ENCODE measurements around the gene ARFGAP3. TPM values are rescaled to one million over a fixed set of nuclear protein-coding genes. Genes with fewer than 3 reads are reported as not detected.
"Not testable (repeated sequence)": the region's sequence is repeated elsewhere in the genome, so short reads cannot be mapped to it uniquely, and the experiment has no call there.

The ARFGAP3 gene
- total RNA-seq, 1 donor from 2014 or later, result 78.2 TPM

DNA sequence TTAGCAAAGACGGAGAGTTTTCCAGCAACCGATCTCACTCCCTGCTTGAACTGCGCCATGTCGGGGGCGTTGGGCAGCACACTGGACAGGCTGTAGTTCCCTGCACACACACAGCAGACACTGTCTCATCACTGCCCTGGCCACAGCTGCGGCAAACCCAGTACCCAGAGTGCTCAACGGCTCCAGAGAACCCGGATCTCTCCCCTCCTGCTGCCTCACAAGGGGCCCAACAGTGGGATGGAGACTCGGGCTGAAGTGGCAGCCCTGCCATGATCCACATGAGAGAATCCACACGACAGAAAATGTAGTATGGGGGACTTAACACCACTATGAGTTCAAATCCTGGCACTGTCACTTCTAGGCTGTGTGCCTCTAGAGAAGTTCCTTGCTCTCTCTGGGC lies 58.0 kb downstream of the ARFGAP3 start:
- DNase-seq (ENCODE audit: low read depth), result no peak

DNA sequence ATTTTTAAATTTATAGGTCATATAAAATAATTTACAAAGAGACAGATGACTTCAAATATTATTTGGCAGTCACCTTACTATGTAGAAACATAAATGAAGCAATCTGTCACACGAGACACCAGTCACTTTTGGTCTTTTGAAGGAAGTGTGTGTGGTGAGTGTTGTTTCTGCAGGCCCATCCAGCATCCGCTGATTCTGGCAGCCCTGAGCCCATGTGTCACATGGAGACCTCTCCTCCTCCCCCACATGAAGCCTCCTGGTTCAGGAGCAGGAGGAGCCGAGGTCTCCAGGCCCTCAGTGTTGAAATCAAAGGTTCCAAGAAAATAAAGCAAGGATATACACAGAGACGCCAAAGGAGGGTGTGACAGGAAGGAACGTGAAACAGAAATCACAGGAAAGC lies 60.1 kb downstream of the ARFGAP3 start:
- no peak for DNase-seq (ENCODE audit: low read depth)

DNA sequence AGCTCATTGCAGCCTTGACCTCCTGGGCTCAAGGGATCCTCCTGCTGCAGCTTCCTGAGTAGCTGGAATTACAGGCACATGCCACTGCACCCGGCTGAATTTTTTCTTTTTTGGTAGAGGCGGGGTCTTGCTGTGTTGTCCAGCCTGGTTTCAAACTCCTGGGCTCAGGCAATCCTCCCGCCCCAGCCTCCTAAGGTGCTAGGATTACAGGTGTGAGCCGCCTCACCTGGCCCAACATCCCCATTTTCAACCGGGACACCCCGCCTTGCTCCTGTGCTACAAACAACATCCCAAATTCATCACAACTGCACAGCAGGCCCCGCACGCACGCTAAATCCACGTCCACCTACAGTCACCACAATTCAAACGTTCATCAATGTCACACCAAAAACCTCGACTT lies 61.0 kb downstream of the ARFGAP3 start:
- DNase-seq (ENCODE audit: low read depth), result no peak

DNA sequence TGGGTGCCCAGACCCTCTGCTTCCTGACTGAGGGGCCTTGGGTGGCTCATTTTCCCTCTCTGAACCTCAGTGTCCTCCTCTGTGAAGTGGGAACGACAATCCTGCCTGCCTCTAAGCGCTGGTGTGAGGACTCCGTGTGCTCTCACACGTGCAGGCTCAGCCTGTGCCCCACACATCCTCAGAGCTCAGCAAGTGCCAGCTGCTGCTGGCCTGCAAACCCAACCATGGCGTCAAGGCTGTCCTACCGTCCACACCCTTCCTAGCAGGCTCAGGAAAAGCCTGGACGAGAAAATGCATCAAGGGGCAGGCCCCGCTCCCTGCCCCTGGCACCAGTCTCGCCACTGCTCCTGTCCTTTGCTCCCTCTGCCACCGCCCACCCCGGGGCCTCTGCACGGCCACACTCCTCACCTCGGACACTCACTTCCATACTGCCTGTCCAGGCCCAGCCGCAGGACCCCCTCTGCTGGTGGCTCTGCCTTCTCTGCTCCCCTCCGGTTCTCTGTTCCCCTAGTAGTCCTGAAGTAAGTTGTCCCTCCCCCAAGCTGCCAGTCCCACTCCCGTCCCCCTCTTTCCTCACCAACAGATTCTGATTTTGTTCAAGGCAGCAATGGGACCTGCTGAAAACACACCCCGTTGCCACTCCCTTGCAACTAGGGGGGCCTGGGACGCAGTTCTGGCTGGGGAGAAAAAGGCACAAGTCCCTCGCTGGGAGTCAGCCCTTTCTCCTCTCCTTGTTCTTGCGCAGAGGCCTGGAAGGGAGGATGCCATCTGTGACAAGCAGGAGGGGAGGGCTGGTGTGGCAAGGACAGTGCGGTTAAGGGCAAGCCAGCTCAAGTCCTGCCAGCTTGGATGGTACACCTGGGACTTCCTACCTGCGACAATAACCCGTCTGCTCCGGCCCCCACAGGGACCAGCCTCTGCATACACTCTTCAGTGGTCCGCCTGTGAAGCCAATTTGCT lies 62.2 kb downstream of the ARFGAP3 start:
- DNase-seq (ENCODE audit: low read depth), result no peak

DNA sequence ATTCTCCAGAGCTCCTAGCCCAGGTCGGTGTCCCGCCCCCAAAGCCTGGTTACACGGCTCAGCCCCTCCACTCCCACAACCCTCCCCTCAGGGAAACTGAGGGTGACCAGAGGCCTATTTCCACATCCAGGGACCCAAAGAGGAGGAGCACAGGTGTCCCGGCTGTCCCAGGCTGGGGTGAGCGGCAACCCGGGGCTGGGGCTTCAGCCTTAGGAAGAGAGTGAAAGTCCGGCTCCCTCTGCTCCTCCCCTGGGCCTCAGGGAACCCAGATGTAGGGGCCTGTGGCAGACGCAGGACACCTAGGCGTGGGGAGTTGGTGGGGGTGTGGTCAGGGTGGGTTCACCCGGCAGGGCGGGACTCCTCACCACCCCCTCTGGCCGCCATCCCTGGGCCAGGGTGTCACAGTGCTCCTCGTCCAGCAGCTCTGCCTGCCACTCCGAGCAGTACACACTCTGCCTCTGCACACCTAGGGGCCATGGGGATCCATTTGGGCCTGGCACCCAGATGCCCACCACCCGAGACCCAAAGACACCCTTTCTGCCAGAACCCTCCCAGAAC lies 63.1 kb downstream of the ARFGAP3 start:
- no peak for DNase-seq (ENCODE audit: low read depth)

DNA sequence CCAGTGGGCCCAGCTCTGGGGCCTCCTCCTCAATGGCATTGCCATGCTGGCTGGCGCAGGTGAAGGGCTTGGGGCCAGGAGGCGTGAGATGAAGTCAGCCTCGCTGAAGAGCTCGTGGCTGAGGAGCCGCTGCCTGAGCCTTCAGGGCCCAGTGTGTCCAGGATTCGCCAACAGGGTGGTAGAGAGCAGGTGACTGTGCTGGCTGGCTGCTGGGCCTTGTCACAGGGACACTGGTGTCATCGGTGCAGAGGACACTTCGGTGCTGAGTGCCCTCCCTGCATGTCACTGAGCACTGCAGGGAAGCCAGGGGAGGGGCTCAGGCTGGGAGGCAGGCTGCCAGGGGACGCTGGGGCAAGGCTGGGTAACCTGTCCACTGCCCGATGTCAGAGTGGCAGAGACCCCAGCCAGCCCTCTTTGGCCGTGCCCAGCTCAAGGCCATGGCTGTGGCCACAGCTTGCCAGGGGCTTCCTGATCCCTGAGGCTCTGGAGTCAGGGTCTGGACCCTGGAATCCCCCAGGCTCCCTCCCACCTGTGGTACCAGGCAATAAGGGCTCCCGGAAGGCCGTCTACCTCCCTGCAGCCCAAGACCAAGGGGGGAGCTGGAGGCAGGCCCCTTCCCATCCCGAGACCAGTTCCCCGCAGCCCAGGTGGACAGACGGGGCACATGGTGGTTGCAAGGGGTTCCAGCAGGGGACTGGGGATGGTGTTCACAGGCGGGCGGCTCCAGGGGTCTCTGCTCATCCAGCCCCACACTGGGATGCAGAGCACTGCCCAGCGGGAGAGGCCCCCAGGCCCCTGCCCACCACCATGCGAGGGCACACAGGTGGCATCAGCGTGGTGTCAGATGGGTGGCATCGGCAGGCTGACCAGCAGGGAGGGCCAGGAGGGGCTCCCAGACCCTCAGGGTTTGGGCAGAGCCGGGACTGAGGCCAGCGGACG lies 63.9 kb downstream of the ARFGAP3 start:
- DNase-seq (ENCODE audit: low read depth), result no peak

DNA sequence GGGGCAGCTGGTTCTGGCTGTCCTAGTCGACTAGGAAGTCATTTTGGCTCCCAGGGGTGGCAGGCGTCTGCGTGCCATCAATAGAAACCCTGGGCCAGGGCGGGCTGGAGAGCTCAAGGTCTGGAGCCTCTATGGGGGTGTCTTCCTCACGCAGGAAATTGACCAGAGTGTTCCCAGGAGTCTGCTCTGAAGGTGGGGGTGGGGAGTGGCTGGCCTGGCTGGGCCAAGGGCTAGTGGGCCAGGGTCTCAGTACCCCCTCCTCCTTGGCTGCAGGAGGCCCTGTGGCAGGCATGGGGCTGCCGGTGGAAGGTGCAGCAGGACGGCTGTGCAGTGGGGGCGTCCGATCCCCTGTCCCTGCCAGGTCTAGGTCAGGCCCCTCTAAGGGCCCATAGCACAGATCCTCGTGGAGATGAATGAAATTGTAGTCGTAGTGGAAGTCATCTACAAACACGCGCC lies 64.6 kb downstream of the ARFGAP3 start:
- no peak for DNase-seq (ENCODE audit: low read depth)

DNA sequence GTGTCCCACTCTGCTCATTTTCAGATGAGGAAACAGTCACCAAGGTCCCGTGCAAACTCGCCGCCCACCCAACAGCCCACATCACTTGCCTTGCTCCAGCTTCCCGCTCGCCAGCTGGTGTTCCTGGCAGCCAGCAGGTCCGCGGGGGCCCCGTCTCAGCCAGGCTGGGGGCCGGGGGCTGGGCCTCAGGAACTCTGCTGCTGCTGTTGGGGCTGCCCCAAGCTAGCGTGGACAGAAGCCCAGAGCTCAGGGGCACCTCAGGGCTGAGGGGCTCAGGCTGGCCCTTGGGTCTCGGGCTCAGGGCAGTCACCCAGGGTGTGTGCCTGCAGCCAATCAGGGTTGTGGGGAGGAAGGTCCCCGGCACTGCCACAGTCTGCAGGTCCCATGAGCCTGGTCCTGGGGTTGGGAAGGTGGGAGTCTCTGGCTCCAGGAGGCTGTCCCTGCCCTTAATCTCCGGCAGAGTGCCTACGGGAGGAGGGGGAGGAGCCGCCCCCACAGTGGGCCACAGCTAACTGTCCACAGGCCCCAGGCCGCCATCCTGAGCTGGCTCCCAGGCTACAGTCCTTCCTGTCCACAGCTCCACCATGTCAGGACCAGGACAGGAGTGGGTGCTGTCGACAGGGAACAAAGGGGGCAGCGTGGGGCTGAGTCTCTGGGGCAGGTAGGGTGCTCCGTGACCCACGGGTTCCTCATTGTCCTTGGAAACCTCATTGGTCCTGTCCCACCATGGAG lies 65.2 kb downstream of the ARFGAP3 start:
- DNase-seq (ENCODE audit: low read depth), result peak; percentile 49

DNA sequence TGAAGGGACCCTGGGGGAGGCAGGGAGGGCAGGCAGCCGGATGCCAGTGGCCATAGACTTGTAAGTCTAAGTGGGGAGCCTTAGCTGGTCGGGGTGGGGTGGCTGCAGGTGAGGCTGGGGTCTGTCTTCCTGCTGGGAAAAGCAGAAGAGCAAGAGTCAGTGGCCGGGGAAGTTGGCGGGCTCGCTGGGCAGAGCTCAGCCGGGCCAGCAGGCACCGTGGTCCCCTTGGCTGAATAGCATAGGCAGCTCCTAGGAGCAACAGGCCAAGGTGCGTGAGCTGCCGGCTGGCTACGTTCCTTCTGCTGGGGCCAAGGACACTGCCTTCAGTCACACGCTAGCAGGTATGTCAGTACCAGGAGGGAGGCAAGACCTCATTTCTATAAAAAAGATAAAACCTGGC lies 68.6 kb downstream of the ARFGAP3 start:
- DNase-seq (ENCODE audit: low read depth), result no peak

DNA sequence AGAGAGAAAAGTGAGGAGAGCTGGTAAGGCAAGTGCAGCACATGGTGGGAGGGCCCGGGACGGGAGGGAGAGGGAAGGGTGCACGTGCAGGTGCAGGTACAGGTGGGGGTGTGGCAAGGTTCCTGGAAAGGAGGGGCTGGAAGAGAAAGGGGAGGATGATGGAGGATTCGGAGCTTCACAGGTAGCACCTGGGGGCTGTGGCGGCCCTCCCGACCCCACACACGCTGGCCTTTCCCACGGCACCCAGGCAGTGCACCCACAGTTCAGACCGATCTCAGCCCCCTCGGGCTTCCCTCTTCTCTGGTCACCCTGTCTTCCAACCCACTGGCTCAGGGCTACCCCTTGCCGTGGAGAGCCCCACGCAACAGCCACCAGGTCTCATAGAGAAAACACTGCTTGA lies 69.1 kb downstream of the ARFGAP3 start:
- DNase-seq (ENCODE audit: low read depth), result no peak

DNA sequence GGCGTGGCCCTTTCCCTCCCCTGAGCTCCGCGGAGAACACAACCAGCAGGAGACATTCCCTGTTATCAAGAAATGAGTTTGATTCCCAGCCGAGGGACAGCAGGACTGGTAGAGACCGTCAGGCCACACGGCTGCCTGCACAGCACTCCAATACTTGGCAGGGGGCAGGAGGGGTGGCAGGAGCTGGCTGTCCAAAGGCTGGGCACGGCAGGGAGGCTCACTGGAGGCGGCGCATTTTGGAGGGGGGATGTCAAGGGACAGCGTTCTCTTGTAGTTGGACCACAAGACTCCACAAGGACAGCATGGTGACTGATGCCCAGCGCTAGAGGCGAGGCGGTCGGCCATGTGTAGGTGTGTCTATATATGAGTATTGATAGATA lies 69.7 kb downstream of the ARFGAP3 start:
- DNase-seq (ENCODE audit: low read depth), result no peak

DNA sequence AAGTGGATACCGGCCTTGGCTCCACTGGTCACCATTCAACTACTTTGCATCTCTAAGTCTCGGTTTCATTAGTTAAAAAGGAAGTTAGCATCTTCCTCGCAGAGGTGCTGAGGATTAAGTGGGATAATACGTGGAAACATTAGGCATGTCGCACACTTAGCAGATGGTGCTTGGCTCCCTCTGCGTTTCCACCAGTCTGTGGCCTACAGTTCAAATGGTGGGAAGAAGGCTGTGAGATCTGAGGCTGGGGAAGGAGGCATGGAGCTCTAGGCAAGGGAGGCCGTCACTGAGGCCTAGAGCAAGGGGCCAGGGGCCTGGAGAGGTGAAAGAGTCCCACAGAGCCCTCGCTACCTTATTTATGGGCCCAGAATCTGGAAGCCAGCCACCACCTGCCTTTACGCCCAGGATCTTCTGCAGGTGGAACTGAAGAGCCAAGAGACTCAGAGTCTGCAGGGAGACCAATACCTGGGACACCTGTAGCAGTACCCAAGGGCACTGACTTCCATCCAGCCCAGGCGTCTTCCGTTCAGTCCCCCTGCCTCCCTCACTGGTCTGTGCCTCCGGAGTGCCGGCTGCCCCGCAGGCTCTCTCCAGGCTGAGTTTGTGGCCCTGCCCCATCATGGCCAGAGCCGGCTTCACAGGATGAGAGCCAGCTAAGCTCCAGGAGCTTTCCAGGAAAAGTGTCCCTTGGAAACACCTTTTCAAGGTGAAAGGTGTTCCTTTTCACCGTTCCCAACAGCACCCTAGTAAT lies 70.3 kb downstream of the ARFGAP3 start:
- DNase-seq (ENCODE audit: low read depth), result no peak

DNA sequence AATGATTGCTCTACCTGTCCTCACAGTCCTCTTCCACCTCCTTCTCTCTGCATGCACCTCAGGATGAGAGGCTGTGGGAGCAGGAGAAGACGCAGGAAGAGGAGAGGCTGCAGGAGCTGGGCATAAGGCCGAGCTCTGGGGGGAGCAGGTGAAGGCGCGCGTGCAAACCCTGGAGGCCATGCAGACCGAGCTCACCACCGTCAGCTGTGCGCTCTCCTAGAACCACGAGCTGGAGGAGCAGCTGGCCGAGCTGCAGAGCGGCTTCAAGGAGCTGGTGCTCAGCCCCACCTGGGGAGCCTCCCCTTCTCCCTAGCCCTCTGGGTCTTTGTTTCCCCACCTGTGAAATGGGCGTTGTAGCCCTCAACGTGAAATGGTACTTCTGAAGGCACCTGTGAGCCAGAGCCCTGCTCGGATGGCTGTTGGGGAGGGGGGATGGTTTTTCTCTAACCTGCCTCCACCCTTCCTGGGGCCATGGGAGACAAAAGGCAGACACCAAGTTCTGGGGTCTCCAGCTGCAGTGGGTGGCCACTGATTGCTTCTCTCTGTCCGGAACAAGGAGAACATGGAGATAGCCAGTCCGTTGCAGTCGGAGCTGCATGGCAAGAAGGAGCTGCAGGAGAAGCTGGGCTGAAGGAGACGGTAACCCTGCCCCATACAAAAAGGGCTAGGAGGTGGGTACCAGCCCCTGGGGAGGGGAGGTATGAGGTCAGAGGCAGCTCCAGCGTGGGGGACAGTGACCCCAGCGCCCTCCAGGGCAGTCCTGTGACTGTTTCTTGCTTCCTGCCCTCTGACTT lies 71.2 kb downstream of the ARFGAP3 start:
- no peak for DNase-seq (ENCODE audit: low read depth)

DNA sequence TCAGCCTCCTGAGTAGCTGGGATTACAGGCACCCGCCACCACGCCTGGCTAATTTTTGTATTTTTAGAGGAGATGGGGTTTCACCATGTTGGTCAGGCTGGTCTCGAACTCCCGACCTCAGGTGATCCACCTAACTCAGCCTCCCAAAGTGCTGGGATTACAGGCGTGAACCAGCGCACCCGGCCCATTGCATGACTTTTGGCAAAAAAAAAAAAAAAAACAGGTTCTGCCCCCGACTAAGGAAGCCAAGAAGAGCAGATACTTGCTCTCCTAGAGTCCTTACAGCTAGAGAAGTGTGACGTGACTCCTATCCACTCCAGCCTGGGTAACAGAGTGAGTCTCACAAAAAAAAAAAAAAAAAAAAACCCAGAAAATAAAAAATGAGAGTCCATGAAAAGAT lies 74.8 kb downstream of the ARFGAP3 start:
- DNase-seq (ENCODE audit: low read depth), result not testable (repeated sequence)

DNA sequence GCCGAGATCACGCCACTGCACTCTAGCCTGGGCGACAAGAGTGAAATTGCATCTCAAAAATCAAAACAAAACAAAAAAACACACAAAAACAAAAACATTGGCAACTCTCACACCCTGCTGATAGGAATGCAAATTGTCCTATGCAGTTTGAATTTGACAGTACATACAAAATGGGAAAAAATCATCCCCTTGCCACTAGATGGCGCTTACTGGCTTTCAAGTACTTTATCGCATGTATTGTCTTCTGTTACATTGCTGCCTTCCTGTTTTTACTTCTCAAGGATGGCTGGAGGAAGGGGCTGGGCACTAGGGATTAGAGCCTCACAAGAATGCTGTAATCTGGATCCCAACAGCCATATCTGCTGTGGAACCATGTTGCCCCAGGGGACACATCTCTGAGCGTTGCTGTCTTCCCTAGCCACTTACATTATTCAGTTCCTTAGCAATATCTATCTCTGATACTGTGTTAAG lies 77.0 kb downstream of the ARFGAP3 start:
- DNase-seq (ENCODE audit: low read depth), result peak; percentile 89

DNA sequence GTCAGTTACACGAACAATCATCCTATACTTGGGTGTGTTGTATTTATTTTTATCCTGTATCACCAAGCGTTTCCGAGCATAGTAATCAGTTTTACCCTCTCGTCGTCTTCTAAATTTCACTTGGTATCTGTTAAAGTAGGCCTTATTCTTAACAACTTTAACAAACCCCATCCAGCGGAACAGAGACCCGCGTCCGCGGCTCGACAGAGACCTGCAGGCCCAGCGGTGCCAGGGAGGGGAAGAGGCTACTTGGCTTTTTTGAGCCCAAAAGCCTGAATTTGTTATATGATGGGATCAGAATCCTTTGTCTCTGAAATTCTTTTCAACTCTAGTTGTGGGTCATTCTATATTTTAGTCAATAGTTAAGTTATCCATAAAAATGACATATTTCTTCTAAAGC lies 79.9 kb downstream of the ARFGAP3 start:
- no peak for DNase-seq (ENCODE audit: low read depth)

DNA sequence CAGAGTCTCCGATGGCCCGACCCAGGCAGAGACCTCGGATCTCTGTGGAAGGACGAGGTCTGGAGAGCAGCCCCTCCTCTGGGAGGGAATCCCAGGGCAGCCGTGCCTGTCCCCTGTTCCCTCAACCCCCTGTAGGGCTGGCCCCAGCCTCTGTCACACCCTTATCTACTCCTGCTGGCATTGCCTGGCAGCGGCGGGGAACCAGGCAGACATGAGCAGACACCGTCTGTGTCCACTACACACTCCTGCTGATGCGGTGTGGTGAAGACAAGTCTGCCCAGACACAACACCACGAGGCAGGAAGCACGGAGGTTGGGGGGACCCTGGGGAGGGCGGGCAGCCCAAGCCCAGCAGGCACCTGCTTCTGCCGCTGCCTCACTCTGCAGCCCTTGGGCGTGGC lies 83.9 kb downstream of the ARFGAP3 start:
- peak; percentile 75 for DNase-seq (ENCODE audit: low read depth)

DNA sequence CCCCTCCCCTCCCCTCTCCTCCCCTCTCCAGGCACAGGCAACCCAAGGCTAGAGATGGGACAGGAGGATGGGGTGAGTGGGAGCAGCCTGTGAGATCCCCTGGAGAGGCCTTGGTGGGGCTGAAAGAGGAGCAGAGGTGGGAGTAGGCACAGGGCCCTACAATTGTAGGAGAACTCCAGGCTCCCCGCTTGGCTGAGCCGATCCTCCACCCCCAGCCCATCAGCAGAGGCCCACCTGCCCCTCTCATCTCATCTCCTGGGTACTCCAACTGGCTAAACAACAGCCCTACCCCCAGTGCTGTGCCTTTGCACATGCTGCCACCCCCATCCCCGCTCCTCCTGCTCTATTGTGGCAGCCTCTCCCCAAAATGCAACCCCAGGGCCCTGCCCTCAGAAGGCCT lies 84.4 kb downstream of the ARFGAP3 start:
- no peak for DNase-seq (ENCODE audit: low read depth)

DNA sequence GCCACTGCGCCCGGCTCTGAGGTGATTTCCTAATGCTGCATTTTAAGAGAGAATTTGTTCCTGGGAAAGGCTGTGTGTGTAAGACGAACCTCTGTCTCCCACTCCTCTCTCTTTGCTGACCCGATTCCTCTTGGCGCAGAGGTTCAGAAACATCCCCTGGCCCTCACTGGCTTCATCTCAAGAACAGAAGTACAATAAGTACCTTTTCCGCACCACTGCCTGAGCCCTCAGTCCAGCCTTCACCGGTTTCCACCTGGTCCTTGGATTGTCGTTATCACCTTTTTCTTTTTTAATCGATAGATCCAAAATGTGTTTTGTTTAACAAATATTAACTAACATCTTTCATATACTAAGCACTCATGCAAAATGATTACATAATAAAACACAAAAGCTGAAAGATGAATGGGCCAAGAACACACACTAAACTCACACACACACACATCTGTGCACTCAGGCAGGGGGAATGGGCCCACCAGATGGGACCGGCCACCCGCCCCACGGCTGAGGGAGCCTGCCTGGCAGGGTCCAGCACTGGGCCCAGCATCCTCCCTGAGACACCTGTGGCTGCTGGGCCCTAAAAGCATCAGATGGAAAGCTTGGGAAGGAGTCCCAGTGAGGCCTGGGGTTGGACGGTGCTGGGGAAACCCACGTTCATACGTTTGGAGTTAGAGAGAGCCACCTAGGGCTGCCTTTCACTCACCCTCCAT lies 86.0 kb downstream of the ARFGAP3 start:
- DNase-seq (ENCODE audit: low read depth), result no peak

Measured in myocyte (in vitro differentiated cells).